Gastrocnemius medialis (tissue), 4 donors: ENCODE measurements around the gene AGPAT3.

Source experiments
- POLR2A ChIP-seq, 2 donors: fragments of 450-650 bp; IDR thresholded peaks; one replicate each; pipeline ENCODE4 v1.6.1; 2017; ENCODE audit warnings: antibody characterized with exemption in 2 of 2, mild to moderate bottlenecking in 2 of 2, moderate library complexity in 2 of 2
- TF ChIP-seq, protein P1 (sequence below), 5 experiments: fragments of 450-650 bp in 3 of 5; fragments of 200-600 bp in 2 of 5; sonication (generic) in 2 of 5; IDR thresholded peaks in 4 of 5; conservative IDR thresholded peaks in 1 of 5; 1 replicate in 4 of 5; 2 replicates in 1 of 5; pipeline ENCODE4 v1.5.1; 2016 to 2019; ENCODE audit warnings: antibody characterized with exemption in 5 of 5, mild to moderate bottlenecking in 3 of 5, moderate library complexity in 3 of 5

GRCh38 chr21:43854773-43855633 lies 10.0 kb upstream of the AGPAT3 start:
- TF ChIP-seq, protein P1, sequence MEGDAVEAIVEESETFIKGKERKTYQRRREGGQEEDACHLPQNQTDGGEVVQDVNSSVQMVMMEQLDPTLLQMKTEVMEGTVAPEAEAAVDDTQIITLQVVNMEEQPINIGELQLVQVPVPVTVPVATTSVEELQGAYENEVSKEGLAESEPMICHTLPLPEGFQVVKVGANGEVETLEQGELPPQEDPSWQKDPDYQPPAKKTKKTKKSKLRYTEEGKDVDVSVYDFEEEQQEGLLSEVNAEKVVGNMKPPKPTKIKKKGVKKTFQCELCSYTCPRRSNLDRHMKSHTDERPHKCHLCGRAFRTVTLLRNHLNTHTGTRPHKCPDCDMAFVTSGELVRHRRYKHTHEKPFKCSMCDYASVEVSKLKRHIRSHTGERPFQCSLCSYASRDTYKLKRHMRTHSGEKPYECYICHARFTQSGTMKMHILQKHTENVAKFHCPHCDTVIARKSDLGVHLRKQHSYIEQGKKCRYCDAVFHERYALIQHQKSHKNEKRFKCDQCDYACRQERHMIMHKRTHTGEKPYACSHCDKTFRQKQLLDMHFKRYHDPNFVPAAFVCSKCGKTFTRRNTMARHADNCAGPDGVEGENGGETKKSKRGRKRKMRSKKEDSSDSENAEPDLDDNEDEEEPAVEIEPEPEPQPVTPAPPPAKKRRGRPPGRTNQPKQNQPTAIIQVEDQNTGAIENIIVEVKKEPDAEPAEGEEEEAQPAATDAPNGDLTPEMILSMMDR (IDR thresholded peaks at IDR 0.05 in 4 of 5, conservative IDR thresholded peaks at IDR 0.05 in 1 of 5), result no peak
- TF ChIP-seq POLR2A (IDR thresholded peaks at IDR 0.05), result no peak
